ENCODE results near the gene ARMC9.
"Not testable (repeated sequence)": the region's sequence is repeated elsewhere in the genome, so short reads cannot be mapped to it uniquely, and the experiment has no call there.

The ARMC9 gene

GRCh38 chr2:231245249-231246094 is 47.0 kb downstream of the ARMC9 start:
- DNase-seq (ENCODE audit: low read depth), result no peak

- DNase-seq (ENCODE audit: low read depth), result no peak
Observed at GRCh38 chr2:231246171-231246842, 47.9 kb downstream of the ARMC9 start.

GRCh38 chr2:231250146-231250545 is 51.7 kb downstream of the ARMC9 start:
- DNase-seq (ENCODE audit: low read depth), result no peak

GRCh38 chr2:231250698-231251097 is 52.3 kb downstream of the ARMC9 start:
- DNase-seq (ENCODE audit: low read depth), result no peak

GRCh38 chr2:231253292-231253691 is 54.9 kb downstream of the ARMC9 start:
- not testable (repeated sequence) for DNase-seq (ENCODE audit: low read depth)

GRCh38 chr2:231256494-231256893 is 58.1 kb downstream of the ARMC9 start:
- no peak for DNase-seq (ENCODE audit: low read depth)

- DNase-seq (ENCODE audit: low read depth), result no peak
Observed at GRCh38 chr2:231257763-231258162, 59.3 kb downstream of the ARMC9 start.

GRCh38 chr2:231258701-231259100 is 60.3 kb downstream of the ARMC9 start:
- no peak for DNase-seq (ENCODE audit: low read depth)

GRCh38 chr2:231259104-231259503 is 60.7 kb downstream of the ARMC9 start:
- DNase-seq (ENCODE audit: low read depth), result no peak

GRCh38 chr2:231260442-231261208 is 62.2 kb downstream of the ARMC9 start:
- no peak for DNase-seq (ENCODE audit: low read depth)

GRCh38 chr2:231263118-231263831 is 64.8 kb downstream of the ARMC9 start:
- no peak for DNase-seq (ENCODE audit: low read depth)

GRCh38 chr2:231270221-231271114 is 72.0 kb downstream of the ARMC9 start:
- no peak for DNase-seq (ENCODE audit: low read depth)

- no peak for DNase-seq (ENCODE audit: low read depth)
Observed at GRCh38 chr2:231272991-231273390, 74.6 kb downstream of the ARMC9 start.

GRCh38 chr2:231276987-231277386 is 78.6 kb downstream of the ARMC9 start:
- no peak for DNase-seq (ENCODE audit: low read depth)

- DNase-seq (ENCODE audit: low read depth), result no peak
Observed at GRCh38 chr2:231277962-231278361, 79.5 kb downstream of the ARMC9 start.

GRCh38 chr2:231278868-231279267 is 80.4 kb downstream of the ARMC9 start:
- no peak for DNase-seq (ENCODE audit: low read depth)

- no peak for DNase-seq (ENCODE audit: low read depth)
Observed at GRCh38 chr2:231280846-231281245, 82.4 kb downstream of the ARMC9 start.

- no peak for DNase-seq (ENCODE audit: low read depth)
Observed at GRCh38 chr2:231284296-231284695, 85.9 kb downstream of the ARMC9 start.

- no peak for DNase-seq (ENCODE audit: low read depth)
Observed at GRCh38 chr2:231286964-231287363, 88.5 kb downstream of the ARMC9 start.

- no peak for DNase-seq (ENCODE audit: low read depth)
Observed at GRCh38 chr2:231287696-231288095, 89.3 kb downstream of the ARMC9 start.

- DNase-seq (ENCODE audit: low read depth), result no peak
Observed at GRCh38 chr2:231288590-231288989, 90.2 kb downstream of the ARMC9 start.

Measured in stimulated activated CD8-positive, alpha-beta memory T cell treated with anti-CD3 and anti-CD28 coated beads, Interleukin-15, amount 100 ng/mL, for 1 hour (primary cell).